Diencephalon (tissue), 1 donor: Measurements from ENCODE around the gene ERMP1. TPM values are rescaled to one million over a fixed set of nuclear protein-coding genes. Genes with fewer than 3 reads are reported as not detected.

Source experiments
- total RNA-seq: library from RNA; depleted of rRNA; stranded (reverse); fragments of >200 nt; gene quantifications from one replicate; pipeline ENCODE4 v1.2.3, GENCODE V29; 2014

The ERMP1 gene
- total RNA-seq: 23.3 TPM

DNA sequence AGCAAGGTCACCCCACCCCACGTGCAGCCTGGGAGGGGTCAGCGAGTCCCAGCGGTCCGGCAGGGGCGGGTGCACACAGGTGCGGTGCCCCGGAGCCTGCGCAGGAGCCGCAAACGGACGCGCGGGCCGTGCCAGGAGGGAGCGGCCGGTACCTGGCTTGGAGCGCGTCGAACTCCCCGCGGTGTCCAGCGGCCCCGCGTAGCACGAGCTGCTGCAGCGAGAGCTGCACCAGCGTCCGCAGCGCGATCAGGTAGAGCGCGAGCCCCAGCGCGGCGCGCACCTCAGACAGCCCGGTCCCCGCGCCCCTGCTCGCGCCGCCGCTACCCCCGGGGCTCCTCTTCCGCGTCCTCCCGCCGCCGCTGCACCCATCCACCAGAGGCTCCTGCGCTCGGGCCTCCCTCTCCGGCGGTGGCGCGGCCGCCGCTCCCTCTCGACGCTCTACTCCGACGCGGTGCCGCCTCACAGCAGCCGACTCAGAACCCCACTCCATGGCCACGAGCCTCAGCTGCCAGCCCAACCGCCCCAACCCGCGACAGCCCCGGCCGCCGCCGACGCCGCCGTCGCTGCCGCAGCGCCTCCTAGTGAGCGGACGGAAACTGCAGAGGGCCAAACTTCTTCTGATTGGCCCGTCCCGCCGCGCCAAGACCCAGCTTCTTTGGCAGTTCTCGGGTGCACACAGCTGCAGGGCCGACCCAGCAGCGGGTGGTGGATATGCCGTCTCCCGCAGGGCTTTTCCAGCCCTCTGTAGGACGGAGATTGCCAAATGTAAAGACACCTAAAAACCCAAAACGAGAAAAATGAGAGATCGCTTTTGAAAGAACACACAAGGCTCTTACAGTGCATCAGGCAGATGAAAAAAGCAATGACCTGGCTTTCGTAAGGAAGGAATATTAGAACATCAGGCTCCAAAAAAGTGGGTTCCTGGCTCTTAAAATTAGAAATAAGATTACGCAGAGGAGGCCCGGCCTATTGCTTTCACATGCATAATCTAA, at the start of gene ERMP1:
ERMP1 (minus strand) TSS at position 580 of the 992 bp plus-strand sequence; CDS start at position 490, 90 bp downstream.

Other genes starting within 250 kb of the ERMP1 start
- 24.5 TPM for gene RIC1, start 204.0 kb downstream of the ERMP1 start, total RNA-seq
- gene MLANA, start 57.8 kb upstream of the ERMP1 start, total RNA-seq: not detected
- 87.7 TPM for gene RANBP6, start 182.5 kb upstream of the ERMP1 start, total RNA-seq